AG09309 (cell line): Measurements from ENCODE around the gene PSG7.
"Not testable (repeated sequence)": the region's sequence is repeated elsewhere in the genome, so short reads cannot be mapped to it uniquely, and the experiment has no call there.

ENCODE experiments used
- DNase-seq: peaks from one replicate; pipeline ENCODE4 v3.0.0-alpha.2; 2010; ENCODE audit warnings: low read depth
- H3K4me3 ChIP-seq: 2 replicates; pipeline ENCODE4 v1.5.1; 2011; ENCODE audit warnings: mild to moderate bottlenecking, low read depth, low read length, moderate library complexity; ENCODE audit not compliant: control insufficient read depth
- TF ChIP-seq, protein P1 (sequence below): IDR thresholded peaks from 2 replicates; pipeline ENCODE4 v1.5.1; 2011; ENCODE audit warnings: mild to moderate bottlenecking, low read depth, low read length, inconsistent platforms; ENCODE audit not compliant: insufficient read depth, control insufficient read depth; ENCODE audit errors: missing control alignments

The PSG7 gene

DNA sequence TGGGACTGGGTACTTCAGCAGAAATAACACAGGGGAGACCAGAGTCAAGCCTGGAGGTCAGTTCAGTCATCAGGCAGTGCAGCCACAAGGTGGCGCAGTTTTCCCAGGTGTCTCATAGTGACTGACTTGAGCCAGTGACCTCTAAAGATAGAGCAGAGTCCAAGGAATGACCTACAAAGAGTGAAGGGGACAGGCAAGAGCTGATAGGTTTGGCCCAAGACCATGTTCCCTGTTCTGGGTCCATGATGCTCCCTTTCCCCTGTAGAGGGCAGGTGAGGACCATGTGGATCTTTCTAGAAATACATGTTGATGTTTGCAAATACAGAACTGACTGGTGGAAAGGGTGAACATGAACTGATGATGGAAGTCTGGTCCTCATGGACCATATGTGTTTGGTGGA lies 6.8 kb downstream of the PSG7 start:
- DNase-seq, H3K4me3 ChIP-seq: not testable (repeated sequence)
- TF ChIP-seq, protein P1, sequence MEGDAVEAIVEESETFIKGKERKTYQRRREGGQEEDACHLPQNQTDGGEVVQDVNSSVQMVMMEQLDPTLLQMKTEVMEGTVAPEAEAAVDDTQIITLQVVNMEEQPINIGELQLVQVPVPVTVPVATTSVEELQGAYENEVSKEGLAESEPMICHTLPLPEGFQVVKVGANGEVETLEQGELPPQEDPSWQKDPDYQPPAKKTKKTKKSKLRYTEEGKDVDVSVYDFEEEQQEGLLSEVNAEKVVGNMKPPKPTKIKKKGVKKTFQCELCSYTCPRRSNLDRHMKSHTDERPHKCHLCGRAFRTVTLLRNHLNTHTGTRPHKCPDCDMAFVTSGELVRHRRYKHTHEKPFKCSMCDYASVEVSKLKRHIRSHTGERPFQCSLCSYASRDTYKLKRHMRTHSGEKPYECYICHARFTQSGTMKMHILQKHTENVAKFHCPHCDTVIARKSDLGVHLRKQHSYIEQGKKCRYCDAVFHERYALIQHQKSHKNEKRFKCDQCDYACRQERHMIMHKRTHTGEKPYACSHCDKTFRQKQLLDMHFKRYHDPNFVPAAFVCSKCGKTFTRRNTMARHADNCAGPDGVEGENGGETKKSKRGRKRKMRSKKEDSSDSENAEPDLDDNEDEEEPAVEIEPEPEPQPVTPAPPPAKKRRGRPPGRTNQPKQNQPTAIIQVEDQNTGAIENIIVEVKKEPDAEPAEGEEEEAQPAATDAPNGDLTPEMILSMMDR = peak; percentile 57

DNA sequence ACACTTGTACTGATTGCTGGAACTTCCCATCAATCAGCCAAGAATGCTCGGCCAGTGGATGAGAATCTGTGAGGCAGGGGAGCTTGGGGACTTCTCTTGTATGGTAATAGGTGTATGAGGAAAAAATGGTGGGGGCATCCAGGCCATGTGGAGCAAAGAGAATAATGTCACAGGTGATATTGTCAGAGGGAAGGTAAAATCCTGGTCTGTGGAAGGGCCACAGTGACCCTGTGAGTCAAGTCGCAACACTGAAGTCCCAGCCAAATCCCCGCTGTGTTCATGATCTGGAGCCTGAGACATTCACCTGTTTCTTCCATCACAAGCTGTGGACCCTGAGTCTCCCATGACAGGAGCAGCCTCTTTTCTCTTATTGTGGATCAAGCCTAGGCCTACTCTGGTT lies 8.1 kb downstream of the PSG7 start:
- no peak overlapping the region for H3K4me3 ChIP-seq
- DNase-seq = no peak
- TF ChIP-seq, protein P1 = no peak

DNA sequence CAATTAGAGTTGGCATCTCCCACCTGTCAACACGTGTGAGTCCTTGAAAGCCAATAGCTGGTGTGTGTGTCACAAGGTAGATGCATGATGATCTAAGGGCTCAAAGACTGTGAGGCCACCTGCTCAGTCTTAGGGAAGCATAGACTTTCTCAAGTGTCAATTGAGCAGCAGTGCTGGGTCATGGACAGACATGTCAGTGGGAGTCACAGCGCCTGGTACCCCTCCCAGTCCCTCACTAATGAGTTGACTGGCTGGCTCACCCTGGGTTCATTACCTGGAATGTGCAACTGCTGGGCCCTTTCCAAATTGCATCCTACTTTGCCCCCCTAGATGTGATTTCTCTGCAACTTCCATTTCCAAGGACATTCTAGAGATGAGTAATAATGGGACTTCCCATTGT lies 10.2 kb downstream of the PSG7 start:
- TF ChIP-seq, protein P1 = no peak

DNA sequence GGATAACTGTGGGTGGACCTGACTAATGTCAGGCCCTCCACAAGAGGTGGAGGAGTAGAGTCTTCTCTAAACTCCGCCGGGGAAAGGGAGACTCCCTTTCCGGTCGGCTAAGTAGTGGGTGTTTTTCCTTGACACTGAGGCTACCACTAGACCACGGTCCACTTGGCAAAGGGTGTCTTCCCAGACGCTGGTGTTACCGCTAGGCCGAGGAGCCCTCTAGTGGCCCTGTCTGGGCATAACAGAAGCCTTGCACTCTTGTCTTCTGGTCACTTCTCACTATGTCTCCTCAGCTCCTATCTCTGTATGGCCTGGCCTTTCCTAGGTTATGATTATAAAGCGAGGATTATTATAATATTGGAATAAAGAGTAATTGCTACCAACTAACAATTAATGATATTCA lies 13.9 kb downstream of the PSG7 start:
- H3K4me3 ChIP-seq = not testable (repeated sequence)
- TF ChIP-seq, protein P1 = peak; percentile 83
- peak; percentile 29 for DNase-seq

More for the DNA sequence above, 10.2 kb downstream of the PSG7 start:
- no peak for DNase-seq
- H3K4me3 ChIP-seq = no peak overlapping the region

DNA sequence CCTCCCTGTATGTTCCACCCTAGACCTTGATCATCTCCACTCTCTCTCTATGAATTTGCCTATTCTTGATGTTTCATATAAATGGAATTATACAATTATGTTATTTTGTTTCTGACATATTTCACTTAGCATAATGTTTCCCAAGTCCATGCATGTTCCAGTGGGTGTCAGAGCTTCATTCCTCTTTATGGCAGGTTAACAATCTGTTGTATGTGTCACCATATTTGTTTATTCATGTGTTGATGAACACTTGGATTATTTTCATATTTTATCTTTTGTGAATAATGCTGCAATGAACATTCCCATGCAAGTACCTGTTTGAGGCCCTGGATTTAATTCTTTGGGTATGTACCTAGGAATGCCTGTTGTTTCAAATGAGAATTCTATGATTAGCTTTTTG lies 16.0 kb downstream of the PSG7 start:
- H3K4me3 ChIP-seq, DNase-seq: not testable (repeated sequence)

DNA sequence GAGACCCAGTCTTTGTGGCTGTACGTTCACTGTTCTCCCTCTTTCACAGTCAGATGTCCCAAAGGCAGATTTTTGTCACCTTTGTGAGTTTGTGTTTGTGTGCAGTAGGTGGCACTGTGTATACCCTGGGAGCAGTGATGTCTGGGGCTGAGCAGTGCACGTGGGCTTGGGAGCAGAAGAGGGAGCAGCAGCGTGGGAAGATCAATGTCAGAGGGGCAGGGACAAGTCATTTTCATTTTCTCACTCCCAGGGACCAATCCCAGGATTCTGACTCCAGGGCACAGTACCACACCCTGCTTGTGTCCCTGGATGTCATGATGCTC lies 17.3 kb downstream of the PSG7 start:
- DNase-seq = no peak
- TF ChIP-seq, protein P1 = no peak

DNA sequence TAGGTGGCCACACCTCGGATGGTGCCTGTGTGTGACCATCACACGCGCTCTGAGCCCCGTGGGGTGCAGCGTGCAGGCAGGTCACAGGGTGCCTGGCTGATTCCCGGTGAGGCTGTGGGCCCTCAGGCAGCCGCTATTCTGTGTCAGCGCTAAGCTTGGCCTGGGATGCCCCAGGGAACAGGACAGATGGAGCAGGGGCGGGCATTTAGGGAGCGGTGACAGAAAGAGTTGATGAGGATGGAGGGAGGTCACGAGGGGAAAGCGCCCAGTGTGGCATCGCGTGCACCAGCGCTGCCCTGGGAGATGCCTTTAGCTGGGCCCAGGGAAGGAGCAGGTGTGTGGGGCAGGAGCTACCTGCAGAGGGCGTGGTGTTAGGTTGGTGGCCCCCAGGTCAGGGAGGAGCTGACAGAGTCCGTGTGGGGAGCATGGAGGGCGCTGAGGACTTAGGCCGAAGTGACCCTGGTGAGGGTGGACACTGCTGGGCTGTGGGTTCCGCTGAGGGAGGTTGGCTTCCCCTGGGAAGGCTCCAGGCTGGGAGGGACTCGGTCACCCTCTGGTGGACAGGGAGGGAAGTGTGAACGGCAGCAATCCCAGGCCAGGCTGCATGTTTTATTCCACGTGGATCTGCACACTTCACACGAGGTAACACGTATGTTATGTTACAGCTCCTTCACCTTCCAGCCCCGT lies 17.8 kb downstream of the PSG7 start:
- H3K4me3 ChIP-seq, DNase-seq: not testable (repeated sequence)
- TF ChIP-seq, protein P1 = peak; percentile 58

More for the DNA sequence above, 17.3 kb downstream of the PSG7 start:
- no peak overlapping the region for H3K4me3 ChIP-seq

DNA sequence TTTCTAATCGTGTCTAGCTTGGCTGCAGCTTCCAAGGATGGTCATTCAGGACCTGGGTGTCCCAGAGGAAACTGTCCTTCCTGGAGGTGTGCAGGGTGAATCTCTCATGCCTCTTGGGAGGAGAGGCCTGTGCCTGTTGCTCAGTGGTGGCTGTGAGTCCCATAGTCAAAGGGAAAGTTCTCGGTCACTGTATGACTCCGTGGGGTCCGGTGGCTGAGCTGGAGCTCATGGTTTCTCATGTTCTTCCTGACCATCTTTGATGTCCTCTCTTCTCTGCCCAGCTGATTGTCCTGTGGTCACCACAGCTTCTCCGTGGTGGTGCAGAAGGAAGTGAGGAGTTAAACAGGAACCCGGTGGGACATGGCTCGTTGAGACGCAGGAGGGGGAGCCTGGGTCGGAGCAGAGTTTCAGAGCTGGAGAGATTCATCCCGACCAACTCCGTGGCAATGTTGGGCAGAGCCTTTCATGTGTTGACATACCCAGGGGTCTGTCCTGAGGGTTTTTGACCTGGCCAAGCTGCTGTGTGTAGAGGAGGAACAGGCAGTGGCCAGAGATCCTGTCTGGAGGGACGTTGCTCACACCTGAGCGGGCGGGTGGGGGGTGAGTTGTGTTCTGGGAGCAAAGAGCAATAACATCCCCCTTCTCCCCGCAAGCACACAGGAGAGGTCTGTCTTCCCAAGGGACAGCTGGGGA lies 18.5 kb downstream of the PSG7 start:
- not testable (repeated sequence) for DNase-seq

DNA sequence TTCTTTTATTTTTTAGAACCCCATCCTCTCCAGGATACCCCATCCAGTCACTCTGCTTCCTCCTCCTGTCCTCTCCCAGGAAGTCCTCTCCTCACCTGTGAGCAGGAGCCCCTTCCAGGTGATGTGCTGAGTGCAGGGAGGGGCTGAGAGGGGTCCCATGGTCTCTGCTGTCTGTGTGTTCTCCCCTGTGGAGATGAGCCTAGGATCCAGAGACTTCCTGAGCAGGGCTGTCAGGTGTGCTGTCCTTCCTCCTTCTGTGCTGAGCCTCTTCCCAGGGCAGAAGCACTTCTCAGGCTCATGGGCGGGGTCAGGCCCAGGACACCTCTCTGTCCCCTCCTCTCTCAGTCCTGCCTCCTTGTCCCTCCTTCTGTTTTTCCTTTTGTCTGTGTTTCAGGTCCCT lies 19.4 kb downstream of the PSG7 start, which contains the start of gene PSG6:
Gene PSG6 (minus strand): TSS at position 261 of the 400 bp plus-strand sequence. CDS start 102 bp downstream, at position 159.
- DNase-seq = not testable (repeated sequence)

More for the DNA sequence above, 18.5 kb downstream of the PSG7 start:
- not testable (repeated sequence) for H3K4me3 ChIP-seq

DNA sequence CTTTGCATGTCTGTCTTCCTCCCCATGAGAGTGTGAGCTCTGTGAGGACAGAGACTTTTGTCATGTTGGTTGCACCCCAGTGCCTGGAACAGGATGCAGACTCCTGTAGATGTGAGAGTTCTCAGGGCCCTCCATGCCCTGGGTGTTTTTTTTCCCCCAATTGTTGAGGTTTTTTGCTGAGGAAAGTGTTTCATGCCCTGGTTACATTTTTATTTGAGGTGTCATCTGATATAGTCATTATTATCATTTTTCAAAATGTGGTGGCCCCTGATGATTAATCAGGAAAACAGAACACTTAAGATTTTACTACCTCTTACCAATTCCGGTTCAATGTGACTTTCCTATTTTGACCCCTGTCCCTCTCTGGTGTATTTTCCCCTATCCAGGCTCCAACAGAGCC lies 20.1 kb downstream of the PSG7 start:
- not testable (repeated sequence) for DNase-seq, H3K4me3 ChIP-seq

More for the DNA sequence above, 19.4 kb downstream of the PSG7 start, which contains the start of gene PSG6:
- not testable (repeated sequence) for H3K4me3 ChIP-seq
